ENCODE results near the gene GRM7.

The GRM7 gene

GRCh38 chr3:7333125-7333524, 472.2 kb downstream of the GRM7 start:
- Histone ChIP-seq H3K27me3 (ENCODE audit: control insufficient read depth in 1 of 2, insufficient read depth in 2 of 2, low read length in 2 of 2) (no peaks in the 10 kb centered on the region), H3K27ac (ENCODE audit: low read length) (no peak overlapping the region)

GRCh38 chr3:7340795-7341194, 479.9 kb downstream of the GRM7 start:
- Histone ChIP-seq H3K4me1 (ENCODE audit: control insufficient read depth, insufficient read depth, low read length) (no peaks in the 10 kb centered on the region), H3K9ac (ENCODE audit: low read length in 2 of 2) (no peak overlapping the region), H3K4me3 (ENCODE audit: low read length in 2 of 2) (no peak overlapping the region), H3K9me3 (ENCODE audit: control insufficient read depth in 2 of 2, low read length in 2 of 2) (no peaks in the 10 kb centered on the region), H3K36me3 (ENCODE audit: control insufficient read depth in 2 of 2, insufficient read depth in 2 of 2, low read length in 2 of 2) (no peaks in the 10 kb centered on the region), H3K27ac (ENCODE audit: low read length) (no peak overlapping the region), H3K27me3 (ENCODE audit: control insufficient read depth in 1 of 2, insufficient read depth in 2 of 2, low read length in 2 of 2) (no peaks in the 10 kb centered on the region)

More at GRCh38 chr3:7333125-7333524, 472.2 kb downstream of the GRM7 start:
- Histone ChIP-seq H3K36me3 (ENCODE audit: control insufficient read depth in 2 of 2, insufficient read depth in 2 of 2, low read length in 2 of 2) (no peaks in the 10 kb centered on the region), H3K9ac (ENCODE audit: low read length in 2 of 2) (no peak overlapping the region), H3K9me3 (ENCODE audit: control insufficient read depth in 2 of 2, low read length in 2 of 2) (peaks cover 0 to 3% of the 10 kb centered on the region in 2 donors), H3K4me3 (ENCODE audit: low read length in 2 of 2) (no peak overlapping the region), H3K4me1 (ENCODE audit: control insufficient read depth, insufficient read depth, low read length) (no peaks in the 10 kb centered on the region)

DNA sequence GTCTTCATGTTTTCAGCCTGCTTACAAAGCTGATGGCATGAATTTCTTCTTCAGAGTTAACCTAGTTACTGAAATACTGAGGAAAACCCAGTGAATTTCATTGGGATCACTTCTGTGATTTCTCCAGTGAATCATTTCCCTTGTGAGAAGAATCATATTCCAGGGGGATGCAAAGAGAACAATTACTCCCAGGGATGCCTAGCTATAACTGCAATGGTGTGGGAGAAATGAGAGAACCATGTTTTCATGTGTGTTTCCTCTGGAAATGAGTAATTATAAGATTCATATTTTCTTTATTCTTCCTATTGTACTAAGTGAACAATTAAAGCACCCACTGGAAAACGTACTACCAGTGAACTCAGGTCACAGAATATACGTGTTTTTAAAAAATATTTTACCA, 485.4 kb downstream of the GRM7 start:
- Histone ChIP-seq H3K9me3 (ENCODE audit: control insufficient read depth in 2 of 2, low read length in 2 of 2) (no peaks in the 10 kb centered on the region), H3K4me1 (ENCODE audit: control insufficient read depth, insufficient read depth, low read length) (no peaks in the 10 kb centered on the region), H3K9ac (ENCODE audit: low read length in 2 of 2) (no peak overlapping the region), H3K4me3 (ENCODE audit: low read length in 2 of 2) (no peak overlapping the region), H3K36me3 (ENCODE audit: control insufficient read depth in 2 of 2, insufficient read depth in 2 of 2, low read length in 2 of 2) (no peaks in the 10 kb centered on the region), H3K27ac (ENCODE audit: low read length) (no peak overlapping the region), H3K27me3 (ENCODE audit: control insufficient read depth in 1 of 2, insufficient read depth in 2 of 2, low read length in 2 of 2) (no peaks in the 10 kb centered on the region)

GRCh38 chr3:7357101-7357500, 496.2 kb downstream of the GRM7 start:
- Histone ChIP-seq H3K4me3 (ENCODE audit: low read length in 2 of 2) (no peak overlapping the region), H3K27me3 (ENCODE audit: control insufficient read depth in 1 of 2, insufficient read depth in 2 of 2, low read length in 2 of 2) (no peaks in the 10 kb centered on the region), H3K9ac (ENCODE audit: low read length in 2 of 2) (no peak overlapping the region), H3K36me3 (ENCODE audit: control insufficient read depth in 2 of 2, insufficient read depth in 2 of 2, low read length in 2 of 2) (no peaks in the 10 kb centered on the region), H3K9me3 (ENCODE audit: control insufficient read depth in 2 of 2, low read length in 2 of 2) (no peaks in the 10 kb centered on the region), H3K4me1 (ENCODE audit: control insufficient read depth, insufficient read depth, low read length) (no peaks in the 10 kb centered on the region), H3K27ac (ENCODE audit: low read length) (no peak overlapping the region)

DNA sequence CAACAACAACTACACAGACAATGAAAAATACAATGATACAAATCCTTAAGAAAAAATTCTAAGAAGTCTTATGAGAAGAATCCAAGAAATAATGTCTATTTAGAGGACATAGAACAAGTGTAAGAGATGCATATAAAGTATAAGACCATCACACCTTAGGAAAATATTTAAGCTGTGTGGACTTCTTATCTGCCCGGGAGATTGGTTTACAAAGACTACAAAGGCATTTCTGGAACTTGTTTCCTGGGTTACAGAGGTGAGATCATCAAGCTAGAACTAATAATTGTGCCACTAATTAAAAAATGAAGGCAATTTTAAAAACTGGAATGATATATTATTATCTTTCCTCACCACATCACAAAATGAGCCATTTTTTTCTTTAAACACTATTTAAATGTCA, 507.1 kb downstream of the GRM7 start:
- H3K36me3 ChIP-seq (ENCODE audit: control insufficient read depth in 2 of 2, insufficient read depth in 2 of 2, low read length in 2 of 2), result no peaks in the 10 kb centered on the region
- H3K4me1 ChIP-seq (ENCODE audit: control insufficient read depth, insufficient read depth, low read length), result no peaks in the 10 kb centered on the region
- H3K9me3 ChIP-seq (ENCODE audit: control insufficient read depth in 2 of 2, low read length in 2 of 2), result no peaks in the 10 kb centered on the region
- no peak overlapping the region for H3K4me3 ChIP-seq (ENCODE audit: low read length in 2 of 2)
- no peak overlapping the region for H3K27ac ChIP-seq (ENCODE audit: low read length)
- no peak overlapping the region for H3K9ac ChIP-seq (ENCODE audit: low read length in 2 of 2)
- no peaks in the 10 kb centered on the region for H3K27me3 ChIP-seq (ENCODE audit: control insufficient read depth in 1 of 2, insufficient read depth in 2 of 2, low read length in 2 of 2)

GRCh38 chr3:7368597-7368996, 507.7 kb downstream of the GRM7 start:
- Histone ChIP-seq H3K9me3 (ENCODE audit: control insufficient read depth in 2 of 2, low read length in 2 of 2) (no peaks in the 10 kb centered on the region), H3K4me3 (ENCODE audit: low read length in 2 of 2) (no peak overlapping the region), H3K36me3 (ENCODE audit: control insufficient read depth in 2 of 2, insufficient read depth in 2 of 2, low read length in 2 of 2) (no peaks in the 10 kb centered on the region), H3K4me1 (ENCODE audit: control insufficient read depth, insufficient read depth, low read length) (no peaks in the 10 kb centered on the region), H3K9ac (ENCODE audit: low read length in 2 of 2) (no peak overlapping the region), H3K27ac (ENCODE audit: low read length) (no peak overlapping the region), H3K27me3 (ENCODE audit: control insufficient read depth in 1 of 2, insufficient read depth in 2 of 2, low read length in 2 of 2) (no peaks in the 10 kb centered on the region)

DNA sequence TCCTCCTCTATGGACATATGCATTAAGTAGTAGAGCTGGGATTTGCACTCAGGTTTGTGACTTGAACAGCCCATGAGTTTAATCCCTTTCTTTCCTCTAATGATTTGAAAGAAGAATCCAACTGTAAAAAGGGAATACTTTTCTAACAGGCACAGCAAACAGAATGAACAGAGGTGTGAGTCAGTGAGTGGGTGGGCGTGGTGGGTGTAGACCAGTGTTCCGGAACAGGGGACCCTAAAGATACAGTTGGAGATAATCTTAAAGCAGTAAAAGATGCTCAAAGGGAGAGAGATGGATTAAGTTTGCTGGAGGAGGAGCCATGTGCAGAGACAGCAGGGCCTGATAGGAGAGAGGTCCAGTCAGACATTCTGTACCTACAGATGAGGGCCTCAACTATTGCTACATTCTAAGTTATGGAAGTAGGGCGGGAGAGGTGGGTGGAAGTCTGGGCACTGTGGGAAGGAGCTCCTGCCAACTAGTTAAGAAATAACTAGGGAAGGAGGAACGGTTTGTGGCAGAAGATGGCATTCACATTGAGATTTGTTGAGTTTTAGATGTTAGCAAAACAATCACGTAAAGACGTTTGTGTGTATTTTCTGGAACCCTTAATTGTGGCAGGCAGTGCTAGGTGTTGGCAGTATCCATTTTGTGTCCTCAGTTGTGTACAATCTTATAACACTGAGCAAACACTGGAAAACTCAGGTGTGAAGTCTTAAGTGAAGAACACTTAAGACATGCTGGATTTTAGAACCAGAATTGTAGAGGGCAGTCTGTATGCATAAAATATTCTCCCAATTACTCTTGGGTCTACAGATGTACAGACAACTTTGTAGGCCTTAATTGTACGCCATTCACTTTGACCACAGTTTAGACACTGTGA, 511.0 kb downstream of the GRM7 start:
- no peak overlapping the region for H3K27ac ChIP-seq (ENCODE audit: low read length)
- no peaks in the 10 kb centered on the region for H3K36me3 ChIP-seq (ENCODE audit: control insufficient read depth in 2 of 2, insufficient read depth in 2 of 2, low read length in 2 of 2)
- H3K9me3 ChIP-seq (ENCODE audit: control insufficient read depth in 2 of 2, low read length in 2 of 2), result no peaks in the 10 kb centered on the region
- no peak overlapping the region for H3K9ac ChIP-seq (ENCODE audit: low read length in 2 of 2)
- H3K4me1 ChIP-seq (ENCODE audit: control insufficient read depth, insufficient read depth, low read length), result no peaks in the 10 kb centered on the region
- no peaks in the 10 kb centered on the region for H3K27me3 ChIP-seq (ENCODE audit: control insufficient read depth in 1 of 2, insufficient read depth in 2 of 2, low read length in 2 of 2)
- H3K4me3 ChIP-seq (ENCODE audit: low read length in 2 of 2), result no peak overlapping the region

GRCh38 chr3:7377103-7377502, 516.2 kb downstream of the GRM7 start:
- Histone ChIP-seq H3K36me3 (ENCODE audit: control insufficient read depth in 2 of 2, insufficient read depth in 2 of 2, low read length in 2 of 2) (no peaks in the 10 kb centered on the region), H3K9me3 (ENCODE audit: control insufficient read depth in 2 of 2, low read length in 2 of 2) (no peaks in the 10 kb centered on the region), H3K27me3 (ENCODE audit: control insufficient read depth in 1 of 2, insufficient read depth in 2 of 2, low read length in 2 of 2) (no peaks in the 10 kb centered on the region), H3K9ac (ENCODE audit: low read length in 2 of 2) (no peak overlapping the region), H3K4me1 (ENCODE audit: control insufficient read depth, insufficient read depth, low read length) (no peaks in the 10 kb centered on the region), H3K27ac (ENCODE audit: low read length) (no peak overlapping the region), H3K4me3 (ENCODE audit: low read length in 2 of 2) (no peak overlapping the region)

- Histone ChIP-seq H3K4me3 (ENCODE audit: low read length in 2 of 2) (no peak overlapping the region), H3K27ac (ENCODE audit: low read length) (no peak overlapping the region), H3K9me3 (ENCODE audit: control insufficient read depth in 2 of 2, low read length in 2 of 2) (no peaks in the 10 kb centered on the region), H3K36me3 (ENCODE audit: control insufficient read depth in 2 of 2, insufficient read depth in 2 of 2, low read length in 2 of 2) (no peaks in the 10 kb centered on the region), H3K9ac (ENCODE audit: low read length in 2 of 2) (no peak overlapping the region), H3K4me1 (ENCODE audit: control insufficient read depth, insufficient read depth, low read length) (peaks cover 5% of the 10 kb centered on the region), H3K27me3 (ENCODE audit: control insufficient read depth in 1 of 2, insufficient read depth in 2 of 2, low read length in 2 of 2) (no peaks in the 10 kb centered on the region)
Observed at GRCh38 chr3:7381741-7382140, 520.8 kb downstream of the GRM7 start.

DNA sequence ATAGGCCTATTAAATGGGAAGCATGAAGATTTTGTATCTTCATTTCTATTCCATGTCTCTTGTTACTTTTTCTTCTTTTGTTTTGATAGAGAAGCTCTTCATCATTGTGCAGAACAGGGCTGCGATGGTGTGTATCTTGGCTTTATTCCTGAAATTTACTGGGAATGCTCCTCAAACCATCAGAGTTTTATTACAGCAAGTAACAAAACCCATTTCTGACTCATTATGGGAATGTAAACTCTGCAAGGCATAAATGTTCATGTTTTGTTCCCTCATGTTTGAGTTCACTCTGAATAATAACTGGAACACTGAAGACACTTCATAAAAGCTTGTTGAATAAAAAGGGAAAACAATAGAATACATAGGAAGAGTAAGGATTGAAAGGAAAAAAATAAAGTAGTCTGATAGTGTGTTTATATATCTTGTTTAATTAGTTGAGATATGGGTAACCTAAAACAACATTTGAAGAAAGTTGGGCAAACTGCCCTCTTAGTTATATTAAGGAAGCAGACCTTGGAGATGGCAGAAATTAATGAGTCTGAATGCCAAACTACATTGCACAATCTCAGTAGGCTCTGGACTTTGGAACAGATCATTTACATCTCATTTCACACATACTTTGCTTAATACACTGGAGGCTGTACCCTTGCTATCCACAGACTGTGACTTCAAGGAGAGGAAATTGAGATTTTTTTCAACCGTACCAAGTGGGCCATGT, 521.5 kb downstream of the GRM7 start:
- H3K9me3 ChIP-seq (ENCODE audit: control insufficient read depth in 2 of 2, low read length in 2 of 2), result no peaks in the 10 kb centered on the region
- H3K9ac ChIP-seq (ENCODE audit: low read length in 2 of 2), result no peak overlapping the region
- H3K4me3 ChIP-seq (ENCODE audit: low read length in 2 of 2), result no peak overlapping the region
- no peak overlapping the region for H3K27ac ChIP-seq (ENCODE audit: low read length)
- H3K36me3 ChIP-seq (ENCODE audit: control insufficient read depth in 2 of 2, insufficient read depth in 2 of 2, low read length in 2 of 2), result no peaks in the 10 kb centered on the region
- H3K4me1 ChIP-seq (ENCODE audit: control insufficient read depth, insufficient read depth, low read length), result peaks cover 5% of the 10 kb centered on the region
- no peaks in the 10 kb centered on the region for H3K27me3 ChIP-seq (ENCODE audit: control insufficient read depth in 1 of 2, insufficient read depth in 2 of 2, low read length in 2 of 2)

- no peak overlapping the region for H3K27ac ChIP-seq (ENCODE audit: low read length)
- H3K4me1 ChIP-seq (ENCODE audit: control insufficient read depth, insufficient read depth, low read length), result peaks cover 5% of the 10 kb centered on the region
- no peaks in the 10 kb centered on the region for H3K9me3 ChIP-seq (ENCODE audit: control insufficient read depth in 2 of 2, low read length in 2 of 2)
- no peaks in the 10 kb centered on the region for H3K27me3 ChIP-seq (ENCODE audit: control insufficient read depth in 1 of 2, insufficient read depth in 2 of 2, low read length in 2 of 2)
- no peaks in the 10 kb centered on the region for H3K36me3 ChIP-seq (ENCODE audit: control insufficient read depth in 2 of 2, insufficient read depth in 2 of 2, low read length in 2 of 2)
- H3K9ac ChIP-seq (ENCODE audit: low read length in 2 of 2), result no peak overlapping the region
- no peak overlapping the region for H3K4me3 ChIP-seq (ENCODE audit: low read length in 2 of 2)
Observed at GRCh38 chr3:7385635-7386034, 524.7 kb downstream of the GRM7 start.
